GM12878 (cell line): ENCODE measurements around the gene SEC14L6. TPM values are rescaled to one million over a fixed set of nuclear protein-coding genes. Genes with fewer than 3 reads are reported as not detected.

Source experiments
- ATAC-seq: fragments of 200-7000 bp; cut with Tn5 transposase; 3 replicates; pipeline ENCODE4 v1.9.1; 2020; ENCODE audit warnings: mild to moderate bottlenecking, moderate library complexity
- BruUV-seq: library from RNA; stranded (reverse); fragments of 400-500 nt; replicated peaks from 2 replicates; lab custom pipeline; 2021; lab: Mats Ljungman, UMichigan
- CTCF ChIA-PET: fragments of 300-600 bp; sonication (Branson Sonifier 250); formaldehyde crosslinking; extraction: SDS; loops from one replicate; lab custom pipeline; 2021; ENCODE audit warnings: inconsistent platforms; lab: Yijun Ruan, JAX
- POLR2A ChIA-PET: fragments of 350-600 bp; formaldehyde crosslinking; extraction: SDS; loops from one replicate; lab custom pipeline; 2021; ENCODE audit warnings: inconsistent platforms; lab: Charles Lee
- RAD21 ChIA-PET: fragments of 300-600 bp; sonication (Branson Sonifier 250); formaldehyde crosslinking; loops from one replicate; lab custom pipeline; 2023; ENCODE audit warnings: antibody characterized with exemption; ENCODE audit not compliant: unreplicated experiment; lab: Charles Lee
- SMC1A ChIA-PET: fragments of 300-600 bp; sonication (Branson Sonifier 250); formaldehyde crosslinking; loops from one replicate; lab custom pipeline; 2023; ENCODE audit not compliant: unreplicated experiment, uncharacterized antibody; lab: Charles Lee
- DNase-seq: peaks from one replicate; pipeline ENCODE4 v3.0.0-alpha.2; 2011; ENCODE audit warnings: low read depth, low spot score
- FAIRE-seq: peaks from 3 replicates; lab custom pipeline; 2011; peaks lifted over from hg19 to GRCh38; lab: Jason Lieb, UNC
- H2AFZ ChIP-seq: 2 replicates; pipeline ENCODE4 v1.6.0; 2011; ENCODE audit warnings: low read depth, low read length, control low read depth; ENCODE audit not compliant: control insufficient read depth
- H3K27ac ChIP-seq: 2 replicates; pipeline ENCODE4 v1.5.1; 2011; ENCODE audit warnings: control low read depth; ENCODE audit not compliant: control insufficient read depth, insufficient read depth
- H3K27me3 ChIP-seq, 2 experiments: replicated peaks in 1 of 2; 2 replicates each; pipeline versions ENCODE4 v1.6.0 to v1.6.1; 2011; ENCODE audit warnings: low read length in 1 of 2; ENCODE audit not compliant: control insufficient read depth in 2 of 2, insufficient read depth in 2 of 2
- H3K36me3 ChIP-seq, 2 experiments: 2 replicates each; pipeline ENCODE4 v1.5.1; 2011; ENCODE audit warnings: low read length in 1 of 2; ENCODE audit not compliant: control insufficient read depth in 2 of 2, insufficient read depth in 2 of 2
- H3K4me1 ChIP-seq: 2 replicates; pipeline ENCODE4 v1.6.1; 2011; ENCODE audit warnings: mild to moderate bottlenecking, low read length, moderate library complexity, mixed read lengths; ENCODE audit not compliant: control insufficient read depth, insufficient read depth
- H3K4me2 ChIP-seq: 2 replicates; pipeline ENCODE4 v1.6.0; 2011; ENCODE audit warnings: control low read depth; ENCODE audit not compliant: control insufficient read depth, insufficient read depth
- H3K4me3 ChIP-seq: fragments of 200-600 bp; sonication (generic); 2 replicates; pipeline ENCODE4 v1.5.1; 2016
- H3K79me2 ChIP-seq: 2 replicates; pipeline ENCODE4 v1.6.0; 2011; ENCODE audit warnings: low read length; ENCODE audit not compliant: control insufficient read depth, insufficient read depth
- H3K9ac ChIP-seq: 2 replicates; pipeline ENCODE4 v1.8.0; 2011; ENCODE audit warnings: low read length, control low read depth, mixed read lengths; ENCODE audit not compliant: control insufficient read depth, insufficient read depth
- H3K9me3 ChIP-seq: replicated peaks from 3 replicates; pipeline ENCODE4 v1.5.1; 2011; ENCODE audit warnings: mild to moderate bottlenecking, low read length; ENCODE audit not compliant: control insufficient read depth, insufficient read depth
- H4K20me1 ChIP-seq: 2 replicates; pipeline ENCODE4 v1.6.0; 2011; ENCODE audit not compliant: control insufficient read depth, insufficient read depth
- CEBPZ ChIP-seq: fragments of 150-350 bp; IDR thresholded peaks from 2 replicates; pipeline ENCODE4 v1.6.1; 2016; ENCODE audit warnings: low read depth, low read length
- CTCF ChIP-seq, 3 experiments: IDR thresholded peaks in 2 of 3; conservative IDR thresholded peaks in 1 of 3; 2 replicates each; pipeline ENCODE4 v1.5.1; 2011; ENCODE audit warnings: low read depth in 3 of 3, low read length in 3 of 3, mild to moderate bottlenecking in 3 of 3, control low read depth in 2 of 3, moderate library complexity in 2 of 3, inconsistent platforms in 1 of 3, mixed read lengths in 1 of 3; ENCODE audit not compliant: control insufficient read depth in 2 of 3, insufficient read depth in 1 of 3; ENCODE audit errors: extremely low read depth in 1 of 3
- E2F8 ChIP-seq: fragments of 450-650 bp; IDR thresholded peaks from 2 replicates; pipeline ENCODE4 v1.6.1; 2018; ENCODE audit warnings: mild to moderate bottlenecking, low read depth, moderate library complexity; ENCODE audit not compliant: partially characterized antibody
- FOS ChIP-seq: IDR thresholded peaks from 3 replicates; pipeline ENCODE4 v1.6.1; 2011; ENCODE audit warnings: borderline replicate concordance; ENCODE audit not compliant: insufficient read length; ENCODE audit errors: extremely low read depth
- NBN ChIP-seq: fragments of 450-650 bp; IDR thresholded peaks from 2 replicates; pipeline ENCODE4 v1.6.1; 2016
- NR2C2 ChIP-seq: IDR thresholded peaks from 2 replicates; pipeline ENCODE4 v1.6.1; 2011; ENCODE audit warnings: borderline replicate concordance, low read depth; ENCODE audit not compliant: control insufficient read depth, insufficient read length
- POU2F2 ChIP-seq: IDR thresholded peaks from 3 replicates; pipeline ENCODE4 v1.6.1; 2011; ENCODE audit warnings: low read depth, mild to moderate bottlenecking, low read length, borderline replicate concordance
- RUNX3 ChIP-seq: IDR thresholded peaks from 2 replicates; pipeline ENCODE4 v1.6.1; 2012; ENCODE audit warnings: low read length, inconsistent platforms
- SIN3A ChIP-seq: IDR thresholded peaks from 2 replicates; pipeline ENCODE4 v1.6.1; 2012; ENCODE audit warnings: low read depth, low read length, improper control_type of control experiment
- SIX5 ChIP-seq: IDR thresholded peaks from 2 replicates; pipeline ENCODE4 v1.6.1; 2011; ENCODE audit warnings: mild to moderate bottlenecking, low read depth, low read length, moderate library complexity; ENCODE audit not compliant: severe bottlenecking
- SREBF2 ChIP-seq: IDR thresholded peaks from 2 replicates; pipeline ENCODE4 v1.6.1; 2012; ENCODE audit warnings: mild to moderate bottlenecking, low read length
- ZNF207 ChIP-seq: fragments of 450-650 bp; IDR thresholded peaks from 2 replicates; pipeline ENCODE4 v1.6.1; 2014; ENCODE audit warnings: antibody characterized with exemption, mild to moderate bottlenecking, borderline replicate concordance
- WGBS: methylation state at CpG from one replicate; pipeline ENCODE4 v1.1.6; 2016; ENCODE audit warnings: low lambda C conversion rate; ENCODE audit not compliant: insufficient replicate concordance, insufficient coverage; ENCODE audit errors: missing lambda C conversion rate; 5-methylcytosine and 5-hydroxymethylcytosine counted together
- in situ Hi-C: fragments of 300-500 bp; cut with MboI; formaldehyde crosslinking; loops from 9 replicates; pipeline ENCODE4 v1.14.3; 2018; ENCODE audit warnings: mixed read lengths
- intact Hi-C: fragments of 100-400 bp; cut with micrococcal nuclease; formaldehyde crosslinking; loops from one replicate; pipeline ENCODE4 v1.14.2; 2022; ENCODE audit not compliant: unreplicated experiment
- polyA plus RNA-seq, 11 experiments: library from polyadenylated mRNA; depleted of rRNA in 4 of 11; unstranded in 6 of 11; stranded (reverse) in 5 of 11; fragments of >200 nt; fragmentation: Nextera tagmentation in 4 of 11; fragmentation: Illumina TruSeq in 1 of 11; extraction: Ambion mirVana in 4 of 11; extraction: Trizol in 1 of 11; gene quantifications; 1 replicate in 1 of 11; 2 replicates in 10 of 11; pipeline versions ENCODE4 v1.2.1 to v1.2.3, GENCODE V29; 2011 to 2016; ENCODE audit warnings: inconsistent platforms in 2 of 11, missing spikeins in 2 of 11, low read depth in 1 of 11
- total RNA-seq, 4 experiments: library from RNA; depleted of rRNA in 3 of 4; stranded (reverse); fragments of >200 nt in 3 of 4; fragmentation: Illumina TruSeq in 1 of 4; extraction: Trizol in 1 of 4; gene quantifications; 2 replicates each; pipeline versions ENCODE4 v1.2.1 to v1.2.3, GENCODE V29; 2013 to 2021

The SEC14L6 gene
- total and polyA plus RNA-seq, 10 of the 15 experiments (the other 5 are each of a cell fraction or from before 2014, with no cell fraction given): not detected

GRCh38 chr22:30564045-30564760, 17.7 kb upstream of the SEC14L6 start:
- DNase-seq (no peak), FAIRE-seq (no peak), ATAC-seq (no peak)
- Histone ChIP-seq H3K4me3 (no peak overlapping the region), H3K79me2 (no peaks in the 10 kb centered on the region), H3K4me2 (no peak overlapping the region), H3K36me3 (no peaks in the 10 kb centered on the region), H2AFZ (no peak overlapping the region), H3K4me1 (no peaks in the 10 kb centered on the region), H3K9me3 (no peaks in the 10 kb centered on the region), H3K27me3 (no peaks in the 10 kb centered on the region; a peak in 1 of 4 replicates), H4K20me1 (no peaks in the 10 kb centered on the region), H3K27ac (no peak overlapping the region), H3K9ac (no peak overlapping the region)
- TF ChIP-seq SREBF2 (no peak), NR2C2 (no peak), SIN3A (no peak), CEBPZ (no peak), CTCF (IDR thresholded peaks at IDR 0.05 in 2 of 3, conservative IDR thresholded peaks at IDR 0.05 in 1 of 3; ENCODE audit: control insufficient read depth in 2 of 3, extremely low read depth in 1 of 3, insufficient read depth in 1 of 3, low read depth in 3 of 3, low read length in 3 of 3) (no peak), ZNF207 (no peak), NBN (no peak), SIX5 (no peak), FOS (no peak), POU2F2 (no peak), E2F8 (no peak), RUNX3 (no peak)
- intact Hi-C loops: no loop called here
- 18% methylated on average over 8 of the region's 8 CpGs for WGBS
- in situ Hi-C loops: no loop called here
- CTCF ChIA-PET: no interaction called here
- POLR2A ChIA-PET: no interaction called here
- no TSS peak for BruUV-seq
- SMC1A ChIA-PET: no interaction called here
- RAD21 ChIA-PET: no interaction called here
